HG02623 (cell line): Measurements from ENCODE around the gene ATP2B1.

Source experiments
- ATAC-seq: cut with Tn5 transposase; IDR thresholded peaks from one replicate; pipeline ENCODE4 v1.9.1; 2021; ENCODE audit warnings: moderate library complexity; ENCODE audit not compliant: unreplicated experiment

ATP2B1 gene

GRCh38 chr12:89544681-89545184, 163.9 kb downstream of the ATP2B1 start:
- ATAC-seq, result peak; percentile 43

GRCh38 chr12:89544022-89544421, 164.6 kb downstream of the ATP2B1 start:
- ATAC-seq, result no peak

- peak; percentile 61 for ATAC-seq
These were observed 165.6 kb downstream of the ATP2B1 start for GRCh38 chr12:89542912-89543592.

GRCh38 chr12:89542236-89542635, 166.4 kb downstream of the ATP2B1 start:
- no peak for ATAC-seq

- ATAC-seq, result no peak
These were observed 168.1 kb downstream of the ATP2B1 start for GRCh38 chr12:89540586-89540985.

- no peak for ATAC-seq
These were observed 169.0 kb downstream of the ATP2B1 start for GRCh38 chr12:89539426-89540223.

- no peak for ATAC-seq
These were observed 169.7 kb downstream of the ATP2B1 start for GRCh38 chr12:89538897-89539296.
